Measurements from ENCODE around the gene CAP1. TPM values are rescaled to one million over a fixed set of nuclear protein-coding genes. Genes with fewer than 3 reads are reported as not detected.
A peak's percentile ranks its signal among the peaks of the same experiment; 100 is the strongest.

CAP1 gene
- total RNA-seq, 4 donors from 2014 or later, result 102 to 154 (median 123) TPM

GRCh38 chr1:40058453-40059337, 18.2 kb downstream of the CAP1 start:
- H3K4me1 ChIP-seq, result peaks cover 42% of the 10 kb centered on the region
- no peaks in the 10 kb centered on the region for H3K27me3 ChIP-seq
- no peak for DNase-seq (ENCODE audit: low spot score in 2 of 2)
- WGBS, result 87% methylated on average over 7 of the region's 7 CpGs
- H3K27ac ChIP-seq, result no peak overlapping the region
- no peak overlapping the region for H3K4me3 ChIP-seq
- peaks cover 48% of the 10 kb centered on the region for H3K36me3 ChIP-seq
- no peaks in the 10 kb centered on the region for H3K9me3 ChIP-seq
- TF ChIP-seq EP300 (IDR thresholded peaks at IDR 0.05) (no peak), CTCF (IDR thresholded peaks at IDR 0.05) (no peak), POLR2AphosphoS5 (IDR thresholded peaks at IDR 0.05) (no peak), POLR2A (IDR thresholded peaks at IDR 0.05) (no peak)

GRCh38 chr1:40059338-40059959, 18.9 kb downstream of the CAP1 start:
- Histone ChIP-seq H3K4me3 (no peak overlapping the region), H3K27ac (peak overlapping the region; percentile 34), H3K27me3 (no peaks in the 10 kb centered on the region), H3K36me3 (peaks cover 56% of the 10 kb centered on the region), H3K9me3 (no peaks in the 10 kb centered on the region), H3K4me1 (peaks cover 42% of the 10 kb centered on the region)
- WGBS, result 61% methylated on average over 4 of the region's 4 CpGs
- no peak for DNase-seq (ENCODE audit: low spot score in 2 of 2)
- TF ChIP-seq EP300 (IDR thresholded peaks at IDR 0.05) (no peak), POLR2A (IDR thresholded peaks at IDR 0.05) (no peak), CTCF (IDR thresholded peaks at IDR 0.05) (no peak), POLR2AphosphoS5 (IDR thresholded peaks at IDR 0.05) (no peak)

DNA sequence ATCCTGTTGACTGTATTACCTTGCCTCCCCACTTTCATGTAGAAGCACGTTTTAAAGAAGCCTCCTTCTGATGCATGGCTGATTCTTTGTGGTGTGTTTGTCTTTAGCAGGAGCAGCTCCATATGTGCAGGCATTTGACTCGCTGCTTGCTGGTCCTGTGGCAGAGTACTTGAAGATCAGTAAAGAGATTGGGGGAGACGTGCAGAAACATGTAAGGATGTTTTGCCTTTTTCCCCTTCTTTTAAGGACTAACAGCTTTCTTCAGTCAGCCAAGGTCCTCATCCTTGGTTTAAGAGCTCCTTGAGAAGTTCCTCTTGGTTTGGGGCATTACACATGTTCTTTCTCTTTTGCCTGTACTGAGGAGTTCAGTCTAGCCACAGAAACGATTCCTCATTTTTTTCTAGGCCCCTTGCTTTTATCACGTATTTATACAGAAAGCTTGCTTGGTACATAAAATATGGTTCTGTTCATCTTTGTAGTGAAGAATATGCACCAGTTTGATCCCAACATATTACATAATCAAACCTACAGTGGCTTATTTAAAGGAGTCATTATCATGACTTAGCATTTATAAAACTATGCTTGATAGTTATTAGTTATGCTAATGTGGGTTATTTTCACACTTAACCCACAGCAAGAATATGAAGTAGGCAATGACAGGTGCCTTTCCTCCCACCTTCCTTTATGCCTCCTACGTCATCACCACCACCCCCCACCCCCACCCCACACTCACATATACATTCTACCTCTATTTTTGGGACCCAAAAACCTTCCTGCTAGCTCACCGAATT, 19.6 kb downstream of the CAP1 start:
- Histone ChIP-seq H3K4me1 (peaks cover 42% of the 10 kb centered on the region), H3K4me3 (no peak overlapping the region), H3K36me3 (peaks cover 63% of the 10 kb centered on the region), H3K27me3 (no peaks in the 10 kb centered on the region), H3K27ac (peak overlapping the region; percentile 34), H3K9me3 (no peaks in the 10 kb centered on the region)
- TF ChIP-seq CTCF (IDR thresholded peaks at IDR 0.05), result no peak
- TF ChIP-seq POLR2A (IDR thresholded peaks at IDR 0.05), result no peak
- no peak for TF ChIP-seq POLR2AphosphoS5 (IDR thresholded peaks at IDR 0.05)
- TF ChIP-seq EP300 (IDR thresholded peaks at IDR 0.05), result no peak
- DNase-seq (ENCODE audit: low spot score in 2 of 2), result no peak
- WGBS, result 58% methylated on average over 7 of the region's 7 CpGs

DNA sequence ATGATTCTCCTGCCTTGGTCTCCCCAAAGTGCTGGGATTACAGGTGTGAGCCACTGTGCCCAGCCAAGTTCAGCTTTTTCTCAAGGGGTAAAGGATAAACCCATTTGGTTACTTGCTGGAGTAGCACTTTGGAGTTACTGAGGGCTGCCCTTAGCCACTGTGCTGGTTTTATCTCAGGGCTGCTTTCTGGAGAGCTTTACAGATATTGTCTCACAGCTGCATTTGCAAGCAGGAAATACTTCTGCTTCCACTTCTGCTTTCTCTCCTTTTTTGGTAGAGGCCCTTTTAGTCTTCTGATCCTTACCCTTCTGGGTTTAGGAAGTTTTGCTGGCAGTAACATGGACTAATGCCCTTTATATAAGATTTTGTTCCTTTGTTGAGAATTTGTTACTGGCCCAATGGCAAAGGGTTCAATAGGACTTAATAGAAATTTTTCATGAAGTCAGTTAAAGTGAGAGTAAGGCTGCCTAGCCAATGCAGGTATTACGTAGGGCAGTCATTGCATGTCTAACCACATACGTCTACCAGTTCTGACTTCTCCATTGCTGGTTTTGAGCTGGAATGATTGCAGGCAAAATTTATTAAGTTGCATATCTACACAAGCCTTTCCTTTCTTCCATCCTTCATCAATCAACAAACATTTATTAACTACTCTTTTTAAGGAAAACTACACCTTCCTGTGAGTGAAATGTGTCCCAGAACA, 24.4 kb downstream of the CAP1 start:
- no peak for DNase-seq (ENCODE audit: low spot score in 2 of 2)
- Histone ChIP-seq H3K27me3 (no peaks in the 10 kb centered on the region), H3K4me1 (peaks cover 7% of the 10 kb centered on the region), H3K27ac (no peak overlapping the region), H3K36me3 (peaks cover 100% of the 10 kb centered on the region), H3K9me3 (no peaks in the 10 kb centered on the region), H3K4me3 (no peak overlapping the region)
- WGBS, result 86% methylated on average over 2 of the region's 2 CpGs
- TF ChIP-seq POLR2A (IDR thresholded peaks at IDR 0.05), result no peak

GRCh38 chr1:40067023-40067422, 26.5 kb downstream of the CAP1 start:
- no peaks in the 10 kb centered on the region for H3K9me3 ChIP-seq
- H3K4me3 ChIP-seq, result no peak overlapping the region
- H3K27me3 ChIP-seq, result no peaks in the 10 kb centered on the region
- WGBS, result 84% methylated on average over 2 of the region's 2 CpGs
- no peaks in the 10 kb centered on the region for H3K4me1 ChIP-seq
- no peak overlapping the region for H3K27ac ChIP-seq
- DNase-seq (ENCODE audit: low spot score in 2 of 2), result no peak
- TF ChIP-seq POLR2AphosphoS5 (IDR thresholded peaks at IDR 0.05), result no peak
- no peak for TF ChIP-seq POLR2A (IDR thresholded peaks at IDR 0.05)
- TF ChIP-seq CTCF (IDR thresholded peaks at IDR 0.05), result no peak
- no peak for TF ChIP-seq EP300 (IDR thresholded peaks at IDR 0.05)
- peaks cover 100% of the 10 kb centered on the region for H3K36me3 ChIP-seq
